GM18909 (cell line): Measurements from ENCODE around the gene SEC22A.
"Not testable (repeated sequence)": the region's sequence is repeated elsewhere in the genome, so short reads cannot be mapped to it uniquely, and the experiment has no call there.

ENCODE experiments used
- ATAC-seq: cut with Tn5 transposase; IDR thresholded peaks from one replicate; pipeline ENCODE4 v1.9.1; 2021; ENCODE audit warnings: mild to moderate bottlenecking; ENCODE audit not compliant: unreplicated experiment, poor library complexity

SEC22A gene

DNA sequence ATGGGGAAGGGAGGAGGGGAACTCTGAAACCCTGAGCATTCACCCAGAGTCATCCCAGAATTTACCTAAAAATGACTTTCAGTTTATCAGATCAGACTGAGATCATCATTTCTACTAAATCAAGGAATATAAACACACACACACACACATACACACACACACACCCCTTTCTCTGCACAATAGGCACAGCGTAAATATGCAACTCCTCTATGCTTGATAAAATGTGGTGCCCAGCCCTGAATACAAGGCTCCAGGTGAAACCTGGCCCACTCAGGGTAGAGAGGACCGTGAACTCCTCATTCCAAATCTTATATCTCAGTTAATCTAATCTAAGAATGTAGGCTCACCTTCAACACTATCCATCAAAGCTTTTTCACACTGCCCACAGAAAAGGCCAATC is 31.8 kb upstream of the SEC22A start:
- ATAC-seq: no peak

DNA sequence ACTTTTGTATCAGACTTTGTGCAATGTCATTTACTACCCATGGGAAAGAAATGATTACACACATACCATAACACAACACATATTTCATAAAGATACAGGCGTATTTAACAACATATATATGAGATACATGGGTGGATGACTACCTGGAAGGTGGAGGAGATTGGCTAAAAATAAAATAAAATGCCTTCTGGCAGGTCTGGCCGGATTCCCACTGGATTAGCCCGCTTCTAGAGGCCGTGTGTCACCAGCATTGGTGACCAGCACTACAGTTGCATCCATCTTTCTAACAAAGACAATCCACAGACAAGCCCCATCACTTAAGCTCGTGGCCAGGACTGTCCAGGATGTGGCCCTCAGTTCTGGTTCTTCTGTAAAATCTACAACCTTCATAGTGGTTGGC is 21.0 kb upstream of the SEC22A start:
- ATAC-seq: no peak

DNA sequence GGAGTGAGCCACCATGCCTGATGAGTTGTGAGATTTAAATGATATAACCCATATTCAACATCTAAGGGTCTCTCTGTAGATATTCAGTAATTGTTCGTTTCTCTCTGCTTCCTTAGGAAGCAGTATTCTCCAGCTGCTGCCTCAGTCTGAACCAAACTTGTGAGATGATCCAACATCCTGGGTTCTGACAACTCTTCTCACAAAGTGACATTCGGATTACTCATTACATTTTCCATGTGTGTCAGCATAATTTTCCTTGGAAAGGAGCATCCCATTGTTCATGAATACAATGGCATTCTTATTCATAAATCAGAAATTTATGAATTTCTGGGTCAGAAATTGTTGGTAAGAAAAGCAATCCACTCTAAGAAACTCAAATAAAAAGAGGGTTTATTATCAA is 15.0 kb upstream of the SEC22A start:
- ATAC-seq: no peak

DNA sequence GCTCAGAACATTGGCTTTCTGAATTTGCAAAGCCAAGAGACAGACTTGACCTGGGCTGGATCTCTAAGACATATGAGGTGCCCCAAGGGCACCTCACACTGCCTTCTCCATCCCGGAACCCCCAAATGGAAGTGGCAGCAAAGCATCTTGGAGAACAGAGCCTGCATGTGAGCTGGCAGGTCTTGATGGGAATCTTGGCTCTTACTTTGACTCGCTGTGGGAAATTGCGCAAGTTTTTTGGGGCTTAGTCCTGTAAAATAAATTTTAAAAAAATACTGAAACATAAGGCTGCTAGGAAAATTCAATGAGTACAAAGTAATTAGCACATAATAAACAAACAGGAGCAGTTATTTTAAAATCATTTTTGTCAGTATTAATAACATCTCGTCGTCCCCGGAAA is 13.7 kb upstream of the SEC22A start:
- no peak for ATAC-seq

DNA sequence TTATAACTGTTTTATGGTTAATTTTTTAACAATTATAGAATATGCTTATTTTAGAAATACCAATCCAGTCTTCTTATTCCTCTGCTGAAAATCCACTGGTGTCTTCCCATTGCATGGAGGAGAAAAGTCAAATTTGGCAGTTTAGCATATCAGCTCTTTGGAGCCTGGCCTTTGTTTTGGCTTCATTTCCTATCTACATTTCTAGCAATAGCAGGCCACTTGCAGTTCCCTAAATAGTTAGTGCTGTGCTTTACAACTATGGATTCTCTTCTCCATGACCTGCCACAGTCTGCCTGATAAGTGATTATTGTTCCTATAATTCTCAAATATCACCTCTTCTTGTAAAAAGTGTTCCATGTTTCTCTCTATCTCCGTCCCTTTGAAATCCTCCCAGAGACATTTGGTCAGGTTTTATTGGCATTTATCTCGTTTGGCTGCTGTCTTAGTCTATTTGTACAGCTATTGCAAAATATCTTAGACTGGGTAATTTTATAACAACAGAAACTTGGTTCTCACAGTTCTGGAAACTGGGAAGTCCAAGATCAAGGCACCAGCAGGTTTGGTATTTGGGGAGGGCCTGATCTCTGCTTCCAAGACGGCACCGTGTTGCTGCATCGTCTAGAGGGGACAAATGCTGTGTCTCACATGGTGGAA is 8.2 kb upstream of the SEC22A start:
- ATAC-seq: no peak

DNA sequence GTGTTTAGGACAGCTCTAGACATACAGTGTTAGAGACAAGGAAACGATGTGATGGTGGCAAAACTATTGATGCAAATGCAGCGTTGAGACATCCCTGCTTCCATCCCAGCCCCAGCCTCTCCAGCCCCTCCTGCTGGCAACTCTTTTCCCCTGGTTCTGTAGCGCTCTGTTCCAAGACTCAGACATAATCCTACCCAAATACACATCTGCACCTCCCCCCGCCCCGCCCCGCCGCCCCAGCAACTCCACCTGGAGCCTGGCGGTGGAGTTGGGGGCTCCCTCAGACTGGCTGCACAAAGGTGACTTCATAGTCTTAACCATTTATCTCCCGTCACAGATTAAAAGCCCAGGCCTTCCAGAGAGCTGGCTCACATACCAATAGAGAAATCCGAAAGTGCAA is 7.2 kb upstream of the SEC22A start:
- no peak for ATAC-seq

DNA sequence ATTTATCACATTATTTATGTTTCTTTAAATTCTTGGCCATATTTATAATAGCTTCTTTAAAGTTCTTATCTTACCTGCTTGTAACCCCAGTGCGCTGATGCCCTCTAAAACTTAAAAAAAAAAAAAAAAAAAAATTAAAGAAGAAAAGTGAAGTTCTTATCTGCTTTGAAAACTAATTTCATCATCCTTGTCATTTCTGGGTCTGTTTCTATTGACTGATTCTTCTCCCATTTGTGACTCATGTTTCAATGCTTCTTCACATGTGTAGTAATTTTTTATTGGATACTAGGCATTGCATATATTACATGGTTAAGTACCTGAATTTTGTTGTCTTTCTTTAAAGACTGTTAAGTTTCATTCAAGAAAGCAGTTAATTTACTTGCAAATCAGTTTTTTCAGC is 3.4 kb upstream of the SEC22A start:
- ATAC-seq: no peak

DNA sequence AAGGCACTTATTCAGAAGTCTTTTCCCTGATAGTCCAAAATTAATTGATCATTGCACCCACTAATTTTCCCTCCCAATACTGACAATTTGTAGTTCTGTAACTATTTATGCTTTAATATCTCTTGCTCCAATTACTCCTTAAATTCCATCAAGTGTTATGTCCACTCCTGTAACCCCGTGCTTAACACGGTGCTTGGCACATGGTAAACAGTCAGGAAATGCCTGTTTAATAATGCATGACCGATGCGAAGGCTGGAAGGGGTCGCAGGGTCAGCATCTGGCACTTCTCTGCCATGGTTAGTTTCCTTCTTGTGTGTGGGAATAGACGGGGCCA is 553 bp upstream of the SEC22A start:
- ATAC-seq: no peak

DNA sequence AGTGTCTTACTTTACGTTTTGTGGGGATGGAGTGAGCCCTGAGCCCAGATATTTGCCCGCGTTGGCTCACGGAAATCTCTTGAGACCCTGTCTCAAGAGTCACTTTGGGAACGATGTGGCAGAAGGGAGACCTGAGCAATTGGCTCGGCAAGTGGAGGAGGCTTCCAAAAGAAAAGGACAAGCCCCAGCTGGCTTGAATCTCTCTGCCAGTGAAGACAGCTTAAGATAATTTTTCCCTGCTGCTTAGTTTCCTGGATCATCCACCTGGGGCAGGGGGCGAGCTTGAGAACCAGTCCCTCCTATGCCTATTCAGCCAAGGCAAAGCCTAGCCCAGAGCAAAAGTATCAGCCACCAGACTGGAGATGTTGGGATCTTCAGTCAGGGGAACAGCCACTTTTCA is 708 bp downstream of the SEC22A start:
- no peak for ATAC-seq

DNA sequence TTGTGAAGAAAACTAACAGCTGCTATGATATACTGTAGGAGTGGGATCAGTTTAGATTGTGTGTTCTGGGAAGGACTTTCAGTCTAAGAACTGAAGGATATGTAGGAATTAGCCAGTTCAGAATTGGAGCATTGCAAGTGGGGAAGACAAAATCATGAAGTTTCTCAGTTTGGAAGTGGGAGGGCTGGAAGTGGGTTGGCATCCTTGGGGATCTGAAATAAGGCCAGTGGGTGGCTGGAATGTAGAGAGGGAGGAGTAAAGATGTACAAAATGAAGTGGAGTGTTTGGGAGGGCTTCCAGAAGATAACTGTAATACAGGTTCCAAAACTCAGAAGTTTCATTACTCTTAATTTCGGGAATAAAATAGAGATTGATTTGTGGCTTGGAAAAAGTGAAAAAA is 17.2 kb downstream of the SEC22A start:
- no peak for ATAC-seq

DNA sequence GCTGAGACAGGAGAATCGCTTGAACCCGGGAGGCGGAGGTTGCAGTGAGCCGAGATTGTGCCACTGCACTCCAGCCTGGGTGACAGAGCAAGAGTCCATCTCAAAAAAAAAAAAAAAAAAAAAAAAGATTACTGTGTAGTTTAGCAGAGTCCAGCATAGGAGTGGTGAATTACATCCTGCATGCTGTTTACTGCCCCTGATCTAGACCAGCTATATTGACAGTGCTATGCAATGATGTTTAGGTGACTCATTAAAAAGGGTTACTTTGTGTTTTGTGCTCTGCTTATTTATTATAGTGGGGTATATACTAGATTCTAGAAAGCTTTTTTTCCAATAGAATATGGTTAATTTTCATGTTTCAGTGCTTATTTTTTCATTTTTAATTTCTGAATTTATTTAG is 19.6 kb downstream of the SEC22A start:
- ATAC-seq: not testable (repeated sequence)

DNA sequence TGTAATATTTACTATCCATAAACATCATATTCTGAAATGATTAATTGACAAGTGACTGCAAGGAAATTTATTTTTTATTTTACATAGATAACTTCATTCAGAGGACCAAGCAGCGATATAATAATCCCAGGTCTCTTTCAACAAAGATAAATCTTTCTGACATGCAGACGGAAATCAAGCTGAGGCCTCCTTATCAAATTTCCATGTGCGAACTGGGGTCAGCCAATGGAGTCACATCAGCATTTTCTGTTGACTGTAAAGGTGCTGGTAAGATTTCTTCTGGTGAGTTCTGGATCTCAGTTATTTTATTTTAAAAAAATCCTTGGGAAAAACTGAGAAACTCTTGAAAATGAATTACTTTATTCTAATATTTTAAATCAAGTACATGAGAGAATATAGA is 23.3 kb downstream of the SEC22A start:
- no peak for ATAC-seq

DNA sequence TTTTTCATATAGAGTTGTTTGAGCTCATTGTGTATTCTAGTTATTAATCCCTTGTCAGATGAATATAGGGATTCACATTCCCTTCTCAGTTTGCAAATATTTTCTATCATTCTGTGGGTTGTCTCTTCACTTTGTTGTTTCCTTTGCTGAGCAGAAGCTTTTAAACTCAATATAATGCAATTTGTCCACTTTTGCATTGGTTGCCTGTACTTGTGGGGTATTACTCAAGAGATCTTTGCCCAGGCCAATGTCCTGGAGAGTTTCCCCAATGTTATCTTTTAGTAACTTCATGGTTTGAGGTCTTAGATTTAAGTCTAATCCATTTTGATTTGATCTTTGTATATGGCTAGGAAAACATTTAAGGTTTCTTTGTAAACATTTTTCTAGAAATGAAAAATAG is 24.8 kb downstream of the SEC22A start:
- ATAC-seq: no peak

DNA sequence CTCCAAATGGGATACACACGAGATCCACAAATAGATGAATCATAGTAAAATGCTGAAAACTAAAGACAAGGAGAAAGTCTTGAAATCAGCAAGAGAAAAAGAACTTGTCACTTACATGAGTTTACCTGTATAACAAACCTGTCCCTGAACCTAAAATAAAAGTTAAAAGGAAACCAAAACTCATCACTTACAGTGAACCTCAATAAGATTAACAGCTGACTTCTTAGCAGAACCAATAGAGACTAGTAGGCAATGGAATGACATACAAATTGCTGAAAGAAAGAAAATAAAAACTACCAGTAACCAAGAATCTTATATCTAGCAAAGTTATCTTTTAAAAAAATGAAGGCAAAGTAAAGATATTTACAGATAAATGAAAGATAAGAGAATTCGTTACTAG is 27.4 kb downstream of the SEC22A start:
- no peak for ATAC-seq

DNA sequence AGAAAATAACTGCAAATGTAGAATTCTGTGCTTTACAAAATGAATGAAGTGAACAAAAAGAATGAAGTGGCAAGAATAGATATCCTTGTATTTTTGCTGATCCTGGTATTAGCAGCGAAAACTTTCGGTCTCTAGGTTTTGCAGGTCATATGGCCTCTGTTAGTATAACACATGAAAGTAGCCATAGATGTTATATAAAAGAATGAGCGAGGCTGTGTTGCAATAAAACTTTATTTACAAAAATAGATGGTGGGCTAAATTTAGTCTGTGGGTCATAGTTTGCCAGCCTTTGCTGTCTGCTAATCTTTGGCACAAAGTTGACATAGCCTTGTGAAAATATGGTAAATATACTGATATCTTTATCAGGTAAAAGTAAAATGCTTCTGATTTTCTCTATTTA is 35.2 kb downstream of the SEC22A start:
- ATAC-seq: no peak

DNA sequence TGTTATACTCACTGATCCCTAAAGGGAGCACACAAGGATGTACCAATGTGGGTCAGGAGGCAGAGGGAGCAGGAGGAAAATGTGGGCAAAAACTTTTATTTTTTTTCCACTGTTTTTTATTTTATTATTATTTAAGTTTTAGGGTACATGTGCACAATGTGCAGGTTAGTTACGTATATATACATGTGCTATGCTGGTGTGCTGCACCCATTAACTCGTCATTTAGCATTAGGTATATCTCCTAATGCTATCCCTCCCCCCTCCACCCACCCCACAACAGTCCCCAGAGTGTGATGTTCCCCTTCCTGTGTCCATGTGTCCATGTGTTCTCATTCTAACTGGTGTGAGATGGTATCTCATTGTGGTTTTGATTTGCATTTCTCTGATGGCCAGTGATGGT is 37.4 kb downstream of the SEC22A start:
- ATAC-seq: not testable (repeated sequence)

DNA sequence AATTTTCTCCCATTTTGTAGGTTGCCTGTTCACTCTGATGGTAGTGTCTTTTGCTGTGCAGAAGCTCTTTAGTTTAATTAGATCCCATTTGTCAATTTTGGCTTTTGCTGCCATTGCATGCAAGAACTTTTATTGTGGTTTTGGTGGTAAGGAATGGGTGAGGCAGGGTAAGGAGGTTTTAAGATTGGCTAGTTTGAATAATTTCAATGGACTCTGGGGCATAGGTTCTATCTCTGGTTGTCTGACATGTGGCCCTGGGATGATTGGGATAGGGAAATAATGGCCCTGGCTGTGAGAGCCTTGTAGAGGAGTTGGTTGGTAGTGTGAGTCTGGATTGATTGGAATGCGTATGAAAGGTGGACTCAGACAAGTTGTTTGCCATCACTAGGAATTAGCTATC is 38.0 kb downstream of the SEC22A start:
- ATAC-seq: no peak

DNA sequence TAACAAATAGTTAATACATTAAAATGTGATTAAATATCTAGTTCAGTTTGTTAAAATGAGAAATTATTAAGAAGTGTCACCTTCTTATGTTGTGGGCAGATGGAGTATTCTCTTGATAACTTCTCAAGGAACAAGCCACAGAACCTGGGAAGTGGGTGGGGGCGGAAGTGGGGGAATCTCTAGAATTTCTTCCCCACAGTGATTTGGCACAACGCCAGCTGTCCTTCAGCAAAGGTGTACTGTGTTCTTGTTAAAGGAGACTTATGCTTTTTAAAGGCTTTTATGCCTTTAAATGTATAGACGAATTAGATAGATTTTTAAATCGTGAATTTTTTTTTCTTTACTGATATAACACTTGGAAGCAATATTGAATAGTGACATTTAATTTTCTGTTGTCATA is 42.4 kb downstream of the SEC22A start:
- no peak for ATAC-seq

DNA sequence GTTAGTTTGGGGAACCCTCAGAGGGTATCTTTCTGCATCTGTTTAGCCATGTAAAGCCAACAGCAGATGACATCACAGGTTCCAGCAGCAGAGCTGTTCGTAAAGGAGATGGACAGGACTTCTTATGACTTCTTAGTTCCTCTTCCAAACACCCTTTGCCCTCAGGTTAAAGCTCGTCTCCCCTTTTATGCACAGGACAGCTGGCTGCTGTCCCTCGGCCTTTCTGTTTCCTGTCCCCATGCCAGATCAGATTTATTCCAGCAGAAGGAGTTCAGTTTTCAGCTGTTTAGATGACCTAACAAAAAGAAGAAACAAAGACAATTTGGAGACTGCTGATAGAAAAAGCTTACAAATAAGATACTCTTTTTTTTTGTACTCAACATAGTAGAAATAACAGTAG is 45.1 kb downstream of the SEC22A start:
- ATAC-seq: no peak

DNA sequence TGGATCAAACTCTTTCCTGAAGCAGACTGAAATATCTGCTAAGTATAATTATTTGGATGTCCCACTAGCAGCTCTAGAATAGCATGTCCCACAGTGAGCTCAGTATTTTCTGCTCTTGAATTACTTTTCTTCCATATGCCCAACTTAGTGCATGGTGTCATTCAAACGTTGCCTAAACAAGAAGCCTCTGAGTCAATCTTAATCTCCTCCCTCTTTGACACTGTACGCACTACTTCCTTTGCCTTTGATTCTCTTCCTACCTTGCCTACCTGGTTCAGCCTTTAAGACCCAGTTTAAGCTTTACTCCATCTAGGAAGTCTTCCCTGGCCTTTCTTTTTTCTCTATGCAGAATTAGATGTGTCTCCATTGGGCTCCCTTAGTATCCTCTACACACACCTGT is 54.5 kb downstream of the SEC22A start:
- no peak for ATAC-seq

DNA sequence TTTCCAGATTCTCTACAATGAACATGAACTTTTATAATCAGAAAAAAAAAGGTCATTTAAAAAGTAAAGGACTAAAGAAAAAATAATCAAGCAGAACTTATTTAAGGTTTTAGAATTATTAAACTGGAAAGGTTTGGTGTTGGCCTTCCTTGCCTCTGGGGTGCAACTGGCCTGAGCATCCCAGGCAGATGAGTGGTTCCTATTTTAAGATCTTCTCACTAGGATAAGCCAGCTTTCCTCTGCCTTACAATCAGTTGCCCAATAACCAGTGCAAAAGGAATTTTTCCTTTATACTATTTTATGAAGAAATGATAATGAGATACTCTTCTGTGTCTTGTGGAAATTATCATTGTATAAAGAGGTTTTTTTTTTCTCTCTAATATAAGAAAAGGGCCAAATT is 56.6 kb downstream of the SEC22A start:
- ATAC-seq: no peak

DNA sequence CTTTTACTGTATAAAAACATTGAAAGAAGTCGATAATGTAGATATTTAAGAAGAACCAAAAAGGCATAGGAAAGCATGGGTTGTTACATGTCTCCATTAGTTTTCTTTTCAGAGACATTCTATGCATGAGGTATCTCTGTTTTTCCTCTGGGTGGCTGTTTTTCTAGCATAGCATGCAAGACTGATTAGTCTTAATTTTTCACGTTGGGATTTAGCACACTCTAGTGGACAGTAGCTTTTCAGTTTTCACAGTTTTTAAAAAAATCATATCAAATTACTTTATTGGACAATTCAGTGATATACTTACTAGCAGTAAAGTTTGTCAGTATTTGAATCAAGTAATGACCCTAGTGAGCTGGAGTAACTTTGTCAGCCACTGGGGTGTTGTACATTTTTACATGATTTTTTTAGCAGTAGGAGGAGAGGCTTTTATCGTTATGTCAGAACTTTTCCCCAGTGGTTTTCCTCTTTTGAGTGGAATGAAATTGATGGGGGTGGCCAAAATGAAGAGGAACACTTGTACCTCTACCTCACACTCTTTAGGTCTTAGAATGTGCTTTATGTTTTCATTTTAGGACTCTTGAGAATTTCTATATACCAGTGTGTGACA is 57.2 kb downstream of the SEC22A start:
- no peak for ATAC-seq

DNA sequence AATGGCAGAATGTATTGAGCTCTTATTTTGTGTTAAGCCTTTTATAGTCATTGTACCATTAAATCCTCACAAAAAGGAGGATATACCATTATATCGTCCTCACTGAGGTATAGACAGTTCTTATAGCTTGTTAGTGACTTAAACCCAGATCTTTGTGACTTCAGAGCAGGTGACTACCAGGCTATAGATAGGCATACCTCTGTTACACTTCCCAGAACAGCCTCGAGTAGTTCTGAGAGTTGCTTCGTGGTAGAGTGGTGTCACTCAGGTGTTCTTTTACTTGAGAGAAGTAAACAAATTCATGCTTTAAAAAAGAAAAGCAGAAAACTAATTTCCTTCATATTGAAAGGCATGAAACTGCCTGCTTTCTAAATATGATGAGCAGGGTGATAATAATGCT is 59.9 kb downstream of the SEC22A start:
- no peak for ATAC-seq
